Panc1 (cell line): ENCODE results near the gene CFAP206.

Experiments used
- POLR2AphosphoS5 ChIP-seq: IDR thresholded peaks from 2 replicates; pipeline ENCODE4 v1.6.1; 2012; ENCODE audit warnings: mild to moderate bottlenecking, low read depth, low read length, moderate library complexity
- TCF7L2 ChIP-seq: IDR thresholded peaks from 2 replicates; pipeline ENCODE4 v1.6.1; 2011; ENCODE audit warnings: mild to moderate bottlenecking, low read depth, low read length, inconsistent platforms
- TF ChIP-seq, protein P1 (sequence below): fragments of 450-650 bp; IDR thresholded peaks from 2 replicates; pipeline ENCODE4 v1.5.1; 2017; ENCODE audit warnings: mild to moderate bottlenecking

DNA sequence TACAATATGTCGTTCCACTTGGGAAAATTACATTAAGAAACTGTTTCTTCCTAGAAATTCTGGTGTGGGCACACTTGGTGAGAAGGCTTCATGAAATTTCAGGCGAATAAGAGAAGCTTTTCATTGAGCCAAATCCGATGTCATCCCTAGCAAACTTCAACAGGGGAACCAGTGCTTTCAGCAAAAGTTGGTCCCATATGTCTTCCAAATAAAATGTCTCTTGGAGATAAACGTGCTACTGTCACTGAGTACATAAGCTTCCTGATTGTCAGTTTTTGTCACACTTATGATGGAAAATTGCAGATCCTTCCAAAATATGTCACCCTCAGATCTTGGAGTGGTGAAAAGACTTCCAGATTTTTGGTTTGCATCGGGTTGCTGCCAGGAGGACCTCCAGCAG, 33.9 kb downstream of the CFAP206 start:
- TF ChIP-seq POLR2AphosphoS5 = no peak
- TF ChIP-seq, protein P1, sequence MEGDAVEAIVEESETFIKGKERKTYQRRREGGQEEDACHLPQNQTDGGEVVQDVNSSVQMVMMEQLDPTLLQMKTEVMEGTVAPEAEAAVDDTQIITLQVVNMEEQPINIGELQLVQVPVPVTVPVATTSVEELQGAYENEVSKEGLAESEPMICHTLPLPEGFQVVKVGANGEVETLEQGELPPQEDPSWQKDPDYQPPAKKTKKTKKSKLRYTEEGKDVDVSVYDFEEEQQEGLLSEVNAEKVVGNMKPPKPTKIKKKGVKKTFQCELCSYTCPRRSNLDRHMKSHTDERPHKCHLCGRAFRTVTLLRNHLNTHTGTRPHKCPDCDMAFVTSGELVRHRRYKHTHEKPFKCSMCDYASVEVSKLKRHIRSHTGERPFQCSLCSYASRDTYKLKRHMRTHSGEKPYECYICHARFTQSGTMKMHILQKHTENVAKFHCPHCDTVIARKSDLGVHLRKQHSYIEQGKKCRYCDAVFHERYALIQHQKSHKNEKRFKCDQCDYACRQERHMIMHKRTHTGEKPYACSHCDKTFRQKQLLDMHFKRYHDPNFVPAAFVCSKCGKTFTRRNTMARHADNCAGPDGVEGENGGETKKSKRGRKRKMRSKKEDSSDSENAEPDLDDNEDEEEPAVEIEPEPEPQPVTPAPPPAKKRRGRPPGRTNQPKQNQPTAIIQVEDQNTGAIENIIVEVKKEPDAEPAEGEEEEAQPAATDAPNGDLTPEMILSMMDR = no peak
- no peak for TF ChIP-seq TCF7L2
